Measurements from ENCODE around the gene DGCR8. TPM values are rescaled to one million over a fixed set of nuclear protein-coding genes. Genes with fewer than 3 reads are reported as not detected.

Gene DGCR8
- polyA plus RNA-seq, 2 donors, result 14.1 to 21.6 TPM

- H3K36me3 ChIP-seq (ENCODE audit: control insufficient read depth in 2 of 2, insufficient read depth in 2 of 2, low read length in 1 of 2), result peaks cover 10 to 26% of the 10 kb centered on the region in 2 donors
- 81 to 90% methylated on average over 10 of the region's 10 CpGs for WGBS, 2 donors
- no peaks in the 10 kb centered on the region for H3K27me3 ChIP-seq (ENCODE audit: control insufficient read depth in 1 of 2, insufficient read depth in 2 of 2, low read length in 2 of 2)
- peaks cover 9 to 25% of the 10 kb centered on the region in 2 donors for H3K4me1 ChIP-seq (ENCODE audit: control insufficient read depth in 2 of 2, insufficient read depth in 2 of 2, low read length in 1 of 2)
- no peaks in the 10 kb centered on the region for H3K9me3 ChIP-seq (ENCODE audit: control insufficient read depth in 2 of 2, insufficient read depth in 1 of 2, low read depth in 1 of 2, low read length in 1 of 2)
- no peak overlapping the region for H3K27ac ChIP-seq (ENCODE audit: low read depth in 2 of 2, low read length in 1 of 2)
- no peak overlapping the region for H3K4me3 ChIP-seq (ENCODE audit: low read depth in 1 of 2, low read length in 2 of 2)
Observed at GRCh38 chr22:20083157-20083890, 3.3 kb downstream of the DGCR8 start.

DNA sequence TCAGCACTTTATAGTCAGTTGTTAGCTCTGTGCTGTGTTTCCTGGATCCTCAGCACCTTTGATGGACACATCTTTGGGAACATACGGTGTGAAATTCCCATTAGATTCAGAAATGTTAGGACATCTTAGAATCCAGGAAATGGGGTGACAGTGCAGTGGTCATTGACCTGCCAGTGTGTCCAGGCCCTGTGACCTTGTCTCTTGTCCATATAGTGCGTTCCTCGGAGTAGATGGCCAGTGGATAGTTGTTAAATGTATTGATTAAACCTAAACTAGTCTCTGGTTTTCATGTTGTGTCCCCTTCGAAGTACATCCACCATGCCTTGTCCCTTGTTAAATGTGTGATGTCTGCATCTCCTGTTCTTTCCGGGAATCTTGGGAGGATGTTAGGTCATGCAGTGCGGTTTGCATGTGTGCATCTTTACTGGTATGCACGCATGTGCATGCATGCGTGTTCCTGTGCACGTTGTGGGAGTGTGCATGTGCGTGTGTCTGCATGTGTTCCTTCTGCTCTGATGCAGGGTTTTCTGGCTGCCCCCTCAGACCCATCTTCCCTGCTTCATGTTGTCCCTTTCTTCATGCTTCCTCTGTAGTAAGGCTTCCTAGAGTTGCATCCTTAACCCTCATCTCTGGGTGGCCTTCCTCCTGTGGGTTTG lies 4.0 kb downstream of the DGCR8 start:
- no peaks in the 10 kb centered on the region for H3K9me3 ChIP-seq (ENCODE audit: control insufficient read depth in 2 of 2, insufficient read depth in 1 of 2, low read depth in 1 of 2, low read length in 1 of 2)
- H3K4me3 ChIP-seq (ENCODE audit: low read depth in 1 of 2, low read length in 2 of 2), result no peak overlapping the region
- peaks cover 9 to 25% of the 10 kb centered on the region in 2 donors for H3K4me1 ChIP-seq (ENCODE audit: control insufficient read depth in 2 of 2, insufficient read depth in 2 of 2, low read length in 1 of 2)
- H3K27ac ChIP-seq (ENCODE audit: low read depth in 2 of 2, low read length in 1 of 2), result no peak overlapping the region
- 73 to 75% methylated on average over 10 of the region's 10 CpGs for WGBS, 2 donors
- peaks cover 13 to 29% of the 10 kb centered on the region in 2 donors for H3K36me3 ChIP-seq (ENCODE audit: control insufficient read depth in 2 of 2, insufficient read depth in 2 of 2, low read length in 1 of 2)
- no peaks in the 10 kb centered on the region for H3K27me3 ChIP-seq (ENCODE audit: control insufficient read depth in 1 of 2, insufficient read depth in 2 of 2, low read length in 2 of 2)

DNA sequence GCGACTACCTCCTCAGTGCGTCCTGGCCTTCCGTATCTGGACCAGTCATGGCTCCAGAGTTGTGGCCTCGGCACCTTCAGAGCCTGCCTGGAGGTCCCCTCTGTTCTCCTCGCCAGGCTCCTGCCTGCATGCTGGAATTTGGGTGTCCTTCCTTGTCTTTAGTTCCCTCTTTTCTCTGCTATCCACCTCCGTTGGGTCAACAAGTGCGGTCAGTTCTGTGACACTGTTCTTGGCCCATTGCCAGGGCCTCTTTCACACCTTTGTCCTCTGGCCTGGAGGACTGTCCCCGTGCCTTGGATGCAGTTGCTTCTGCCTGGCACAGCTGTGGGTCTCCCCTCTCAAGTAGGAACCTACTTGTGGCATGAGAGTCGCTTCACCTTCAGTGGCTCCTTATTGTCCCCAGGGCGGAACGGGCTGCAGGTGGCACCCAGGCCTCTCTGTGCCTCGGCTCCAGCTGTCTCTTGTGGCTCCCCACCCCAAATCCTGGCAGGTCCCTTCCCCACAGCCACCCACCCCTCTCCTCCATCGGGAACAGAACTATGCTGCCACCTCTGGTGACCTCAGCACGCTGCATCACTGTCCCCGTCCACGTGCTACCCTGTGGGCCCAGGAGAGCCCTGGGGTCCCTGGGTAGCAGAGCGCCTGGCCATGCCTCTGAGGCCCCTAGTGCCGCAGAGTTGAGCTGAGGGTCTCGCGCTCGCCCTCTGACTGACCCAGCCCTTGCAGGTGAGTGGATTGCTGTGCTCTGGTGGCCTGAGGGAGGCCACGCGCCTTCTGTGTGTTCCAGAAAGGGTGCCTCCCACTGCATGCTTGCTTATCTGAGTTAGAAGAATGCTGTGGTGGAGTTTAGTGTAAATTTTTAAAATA lies 4.7 kb downstream of the DGCR8 start:
- Histone ChIP-seq H3K27ac (ENCODE audit: low read depth in 2 of 2, low read length in 1 of 2) (no peak overlapping the region), H3K27me3 (ENCODE audit: control insufficient read depth in 1 of 2, insufficient read depth in 2 of 2, low read length in 2 of 2) (no peaks in the 10 kb centered on the region), H3K36me3 (ENCODE audit: control insufficient read depth in 2 of 2, insufficient read depth in 2 of 2, low read length in 1 of 2) (peaks cover 18 to 37% of the 10 kb centered on the region in 2 donors), H3K9me3 (ENCODE audit: control insufficient read depth in 2 of 2, insufficient read depth in 1 of 2, low read depth in 1 of 2, low read length in 1 of 2) (peaks cover 0 to 2% of the 10 kb centered on the region in 2 donors), H3K4me3 (ENCODE audit: low read depth in 1 of 2, low read length in 2 of 2) (no peak overlapping the region), H3K4me1 (ENCODE audit: control insufficient read depth in 2 of 2, insufficient read depth in 2 of 2, low read length in 1 of 2) (peaks cover 9 to 25% of the 10 kb centered on the region in 2 donors)
- 74 to 77% methylated on average over 23 of the region's 23 CpGs for WGBS, 2 donors

DNA sequence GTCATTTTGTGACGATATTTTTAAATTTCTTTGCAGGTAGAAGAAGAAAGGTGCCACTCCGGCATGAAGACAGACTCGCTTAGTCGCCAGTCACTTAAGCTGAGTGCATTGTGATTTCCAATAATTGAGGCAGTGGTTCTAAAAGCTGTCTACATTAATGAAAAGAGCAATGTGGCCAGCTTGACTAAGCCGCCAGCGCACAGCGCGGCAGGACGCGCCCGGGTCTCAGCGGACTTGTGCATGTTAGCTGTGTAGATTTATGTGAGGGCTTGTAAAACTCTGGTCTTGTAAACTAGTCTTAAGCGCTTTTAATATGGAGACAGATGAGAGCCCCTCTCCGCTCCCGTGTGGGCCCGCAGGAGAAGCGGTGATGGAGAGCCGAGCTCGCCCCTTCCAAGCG lies 5.6 kb downstream of the DGCR8 start:
- Histone ChIP-seq H3K27ac (ENCODE audit: low read depth in 2 of 2, low read length in 1 of 2) (no peak overlapping the region), H3K36me3 (ENCODE audit: control insufficient read depth in 2 of 2, insufficient read depth in 2 of 2, low read length in 1 of 2) (peaks cover 24 to 45% of the 10 kb centered on the region in 2 donors), H3K4me1 (ENCODE audit: control insufficient read depth in 2 of 2, insufficient read depth in 2 of 2, low read length in 1 of 2) (peaks cover 9 to 25% of the 10 kb centered on the region in 2 donors), H3K4me3 (ENCODE audit: low read depth in 1 of 2, low read length in 2 of 2) (no peak overlapping the region), H3K27me3 (ENCODE audit: control insufficient read depth in 1 of 2, insufficient read depth in 2 of 2, low read length in 2 of 2) (no peaks in the 10 kb centered on the region), H3K9me3 (ENCODE audit: control insufficient read depth in 2 of 2, insufficient read depth in 1 of 2, low read depth in 1 of 2, low read length in 1 of 2) (peaks cover 0 to 2% of the 10 kb centered on the region in 2 donors)
- 95 to 96% methylated on average over 20 of the region's 20 CpGs for WGBS, 2 donors

- peaks cover 24 to 49% of the 10 kb centered on the region in 2 donors for H3K36me3 ChIP-seq (ENCODE audit: control insufficient read depth in 2 of 2, insufficient read depth in 2 of 2, low read length in 1 of 2)
- no peak overlapping the region for H3K4me3 ChIP-seq (ENCODE audit: low read depth in 1 of 2, low read length in 2 of 2)
- H3K4me1 ChIP-seq (ENCODE audit: control insufficient read depth in 2 of 2, insufficient read depth in 2 of 2, low read length in 1 of 2), result peaks cover 7 to 24% of the 10 kb centered on the region in 2 donors
- peaks cover 0 to 2% of the 10 kb centered on the region in 2 donors for H3K9me3 ChIP-seq (ENCODE audit: control insufficient read depth in 2 of 2, insufficient read depth in 1 of 2, low read depth in 1 of 2, low read length in 1 of 2)
- WGBS, 2 donors, result 94% methylated on average over 24 of the region's 24 CpGs
- no peaks in the 10 kb centered on the region for H3K27me3 ChIP-seq (ENCODE audit: control insufficient read depth in 1 of 2, insufficient read depth in 2 of 2, low read length in 2 of 2)
- H3K27ac ChIP-seq (ENCODE audit: low read depth in 2 of 2, low read length in 1 of 2), result no peak overlapping the region
Observed at GRCh38 chr22:20086101-20086599, 6.1 kb downstream of the DGCR8 start.

DNA sequence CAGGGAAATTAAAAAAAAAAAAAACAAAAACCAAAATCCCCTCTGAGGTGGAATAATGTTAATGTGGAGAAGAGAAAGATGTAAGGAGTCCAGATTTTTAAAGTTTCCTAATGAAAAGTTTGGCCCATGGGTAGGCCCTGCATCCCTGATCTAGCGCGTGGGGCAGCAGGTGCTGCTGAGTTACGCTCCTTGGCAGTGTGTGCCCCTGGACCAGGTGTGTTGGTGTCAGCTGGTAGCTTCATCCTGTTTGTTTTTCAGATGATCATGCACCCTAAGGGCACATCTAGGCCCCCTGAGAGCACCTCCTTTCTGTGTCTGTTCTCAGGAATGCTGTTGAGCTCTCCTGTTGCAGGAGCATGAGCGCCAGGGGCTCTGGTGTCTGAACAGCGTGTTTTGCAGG lies 6.7 kb downstream of the DGCR8 start:
- Histone ChIP-seq H3K9me3 (ENCODE audit: control insufficient read depth in 2 of 2, insufficient read depth in 1 of 2, low read depth in 1 of 2, low read length in 1 of 2) (peaks cover 0 to 2% of the 10 kb centered on the region in 2 donors), H3K4me3 (ENCODE audit: low read depth in 1 of 2, low read length in 2 of 2) (no peak overlapping the region), H3K27me3 (ENCODE audit: control insufficient read depth in 1 of 2, insufficient read depth in 2 of 2, low read length in 2 of 2) (no peaks in the 10 kb centered on the region), H3K27ac (ENCODE audit: low read depth in 2 of 2, low read length in 1 of 2) (no peak overlapping the region), H3K36me3 (ENCODE audit: control insufficient read depth in 2 of 2, insufficient read depth in 2 of 2, low read length in 1 of 2) (peaks cover 24 to 55% of the 10 kb centered on the region in 2 donors), H3K4me1 (ENCODE audit: control insufficient read depth in 2 of 2, insufficient read depth in 2 of 2, low read length in 1 of 2) (peaks cover 4 to 17% of the 10 kb centered on the region in 2 donors)
- WGBS, 2 donors, result 95 to 100% methylated on average over 5 of the region's 5 CpGs

DNA sequence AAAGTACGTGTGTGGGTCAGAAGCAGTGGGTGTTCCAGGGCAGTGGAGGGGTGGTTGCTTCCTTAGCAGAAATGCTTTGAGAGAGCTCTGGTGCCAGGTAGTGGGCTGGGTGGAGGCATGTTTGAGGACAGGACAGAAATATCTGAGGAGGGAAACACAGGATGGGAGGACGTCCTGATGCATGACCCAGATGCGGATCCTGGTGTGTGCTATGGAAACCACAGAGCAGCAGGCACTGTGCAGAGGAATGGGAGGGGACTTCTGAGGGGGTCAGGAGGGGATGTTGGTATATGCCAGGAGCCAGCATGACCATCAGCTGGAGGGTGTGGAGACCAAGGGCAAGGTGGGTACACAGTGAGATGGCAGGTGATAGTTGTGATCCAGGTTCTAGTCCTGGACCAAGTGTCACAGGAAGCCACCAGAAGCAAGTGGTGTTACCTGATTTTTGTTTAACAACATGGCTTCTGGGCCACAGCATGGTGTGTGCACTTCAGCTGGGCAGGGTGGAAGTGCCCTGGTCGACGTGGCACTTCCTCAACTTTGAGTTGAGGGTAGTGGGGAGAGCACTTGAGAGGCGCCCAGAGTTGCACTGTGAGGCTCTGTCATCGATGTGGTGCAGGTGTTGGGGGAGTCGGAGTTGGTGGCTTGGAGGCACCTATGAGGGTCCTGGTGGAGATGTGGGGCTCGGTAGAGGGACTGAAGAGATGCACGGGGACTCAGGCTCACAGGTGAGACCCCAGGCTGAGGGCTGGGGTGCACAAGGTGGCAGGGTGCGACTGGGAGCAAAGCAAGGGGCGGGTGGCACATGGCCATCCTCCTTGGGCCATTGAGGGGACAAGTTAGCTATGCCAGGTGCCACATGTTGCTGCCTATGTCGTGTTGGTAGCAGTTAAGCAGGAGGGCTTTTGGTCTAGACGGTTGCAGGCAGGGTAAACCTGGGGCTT lies 7.5 kb downstream of the DGCR8 start:
- Histone ChIP-seq H3K4me1 (ENCODE audit: control insufficient read depth in 2 of 2, insufficient read depth in 2 of 2, low read length in 1 of 2) (peaks cover 4 to 17% of the 10 kb centered on the region in 2 donors), H3K9me3 (ENCODE audit: control insufficient read depth in 2 of 2, insufficient read depth in 1 of 2, low read depth in 1 of 2, low read length in 1 of 2) (peaks cover 0 to 2% of the 10 kb centered on the region in 2 donors), H3K4me3 (ENCODE audit: low read depth in 1 of 2, low read length in 2 of 2) (no peak overlapping the region), H3K27me3 (ENCODE audit: control insufficient read depth in 1 of 2, insufficient read depth in 2 of 2, low read length in 2 of 2) (no peaks in the 10 kb centered on the region), H3K27ac (ENCODE audit: low read depth in 2 of 2, low read length in 1 of 2) (no peak overlapping the region), H3K36me3 (ENCODE audit: control insufficient read depth in 2 of 2, insufficient read depth in 2 of 2, low read length in 1 of 2) (peaks cover 24 to 63% of the 10 kb centered on the region in 2 donors)
- WGBS, 2 donors, result 89 to 92% methylated on average over 14 of the region's 14 CpGs

DNA sequence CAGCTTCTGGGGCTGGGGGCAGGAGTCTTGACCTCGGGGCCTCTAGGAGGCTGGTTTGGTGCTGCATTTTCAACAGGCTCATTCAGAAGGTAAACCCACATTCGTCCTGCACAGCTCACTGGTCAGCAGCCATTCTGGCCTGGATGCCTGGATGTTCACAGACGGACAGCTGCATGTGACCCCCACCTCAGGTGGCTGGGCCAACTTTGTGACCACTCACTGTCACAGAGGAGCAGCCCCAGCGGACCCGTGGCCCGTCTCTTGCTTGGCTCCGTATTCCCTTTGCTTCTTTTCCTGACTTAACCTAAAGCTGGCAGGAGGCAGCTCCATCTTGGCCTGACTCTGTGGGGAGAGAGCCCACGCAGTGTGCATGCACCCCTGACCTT lies 8.2 kb downstream of the DGCR8 start:
- Histone ChIP-seq H3K9me3 (ENCODE audit: control insufficient read depth in 2 of 2, insufficient read depth in 1 of 2, low read depth in 1 of 2, low read length in 1 of 2) (peaks cover 0 to 2% of the 10 kb centered on the region in 2 donors), H3K4me1 (ENCODE audit: control insufficient read depth in 2 of 2, insufficient read depth in 2 of 2, low read length in 1 of 2) (peaks cover 4 to 10% of the 10 kb centered on the region in 2 donors), H3K36me3 (ENCODE audit: control insufficient read depth in 2 of 2, insufficient read depth in 2 of 2, low read length in 1 of 2) (peaks cover 24 to 62% of the 10 kb centered on the region in 2 donors), H3K27ac (ENCODE audit: low read depth in 2 of 2, low read length in 1 of 2) (no peak overlapping the region), H3K4me3 (ENCODE audit: low read depth in 1 of 2, low read length in 2 of 2) (no peak overlapping the region), H3K27me3 (ENCODE audit: control insufficient read depth in 1 of 2, insufficient read depth in 2 of 2, low read length in 2 of 2) (no peaks in the 10 kb centered on the region)
- WGBS, 2 donors, result 94% methylated on average over 8 of the region's 8 CpGs
